Skeletal muscle tissue (tissue), 4 donors: Measurements from ENCODE around the gene DMAC2. TPM values are rescaled to one million over a fixed set of nuclear protein-coding genes. Genes with fewer than 3 reads are reported as not detected.
"Not testable (repeated sequence)": the region's sequence is repeated elsewhere in the genome, so short reads cannot be mapped to it uniquely, and the experiment has no call there.

Experiments
- H3K27ac ChIP-seq: one replicate; pipeline ENCODE4 v1.7.0; 2013; ENCODE audit warnings: mild to moderate bottlenecking, low read depth, low read length, inconsistent platforms
- H3K27me3 ChIP-seq, 3 donors: one replicate each; pipeline ENCODE4 v1.7.0; 2013; ENCODE audit warnings: low read length in 3 of 3; ENCODE audit not compliant: control insufficient read depth in 3 of 3, insufficient read depth in 3 of 3
- H3K36me3 ChIP-seq, 3 donors: one replicate each; pipeline ENCODE4 v1.7.0; 2013; ENCODE audit warnings: low read length in 3 of 3; ENCODE audit not compliant: control insufficient read depth in 3 of 3, insufficient read depth in 3 of 3
- H3K4me1 ChIP-seq, 3 donors: one replicate each; pipeline ENCODE4 v1.7.0; 2013; ENCODE audit warnings: low read length in 3 of 3, mild to moderate bottlenecking in 3 of 3; ENCODE audit not compliant: control insufficient read depth in 3 of 3, insufficient read depth in 3 of 3
- H3K4me3 ChIP-seq, 3 donors: one replicate each; pipeline ENCODE4 v1.7.0; 2013; ENCODE audit warnings: low read length in 3 of 3
- H3K9ac ChIP-seq, 3 donors: one replicate each; pipeline ENCODE4 v1.7.0; 2013; ENCODE audit warnings: low read length in 3 of 3, mild to moderate bottlenecking in 3 of 3, moderate library complexity in 2 of 3, low read depth in 1 of 3
- H3K9me3 ChIP-seq, 3 donors: one replicate each; pipeline ENCODE4 v1.7.0; 2013; ENCODE audit warnings: low read length in 3 of 3; ENCODE audit not compliant: control insufficient read depth in 3 of 3
- total RNA-seq: library from RNA; depleted of rRNA; stranded (reverse); fragments of >200 nt; gene quantifications from one replicate; pipeline ENCODE4 v1.2.3, GENCODE V29; 2014
- donor health status: Osteomylitis.

DMAC2 gene
- total RNA-seq, 1 donor from 2014 or later: 23.5 TPM

- H3K4me3 ChIP-seq: no peak overlapping the region
- peak overlapping the region; percentile 74 for H3K27ac ChIP-seq
- peaks cover 52 to 64% (median 63%) of the 10 kb centered on the region in 3 donors for H3K4me1 ChIP-seq
- H3K9ac ChIP-seq: peak overlapping the region in 1 of 3 donors; percentile 50
- H3K9me3 ChIP-seq: no peaks in the 10 kb centered on the region
- H3K27me3 ChIP-seq: no peaks in the 10 kb centered on the region
- peaks cover 33 to 45% (median 41%) of the 10 kb centered on the region in 3 donors for H3K36me3 ChIP-seq
Observed at GRCh38 chr19:41413947-41414346, 25.8 kb downstream of the DMAC2 start.

- Histone ChIP-seq H3K27ac (no peak overlapping the region), H3K4me1 (peaks cover 52 to 72% (median 71%) of the 10 kb centered on the region in 3 donors), H3K9me3 (no peaks in the 10 kb centered on the region), H3K27me3 (no peaks in the 10 kb centered on the region), H3K9ac (peak overlapping the region in 1 of 3 donors; percentile 50), H3K36me3 (peaks cover 29 to 37% (median 35%) of the 10 kb centered on the region in 3 donors), H3K4me3 (no peak overlapping the region)
Observed at GRCh38 chr19:41412953-41413352, 26.8 kb downstream of the DMAC2 start.

- H3K27ac ChIP-seq: peak overlapping the region; percentile 59
- H3K9ac ChIP-seq: peak overlapping the region in 1 of 3 donors; percentile 72
- peaks cover 23 to 32% (median 31%) of the 10 kb centered on the region in 3 donors for H3K36me3 ChIP-seq
- no peaks in the 10 kb centered on the region for H3K9me3 ChIP-seq
- H3K4me3 ChIP-seq: peak overlapping the region in 1 of 3 donors; percentile 49
- H3K27me3 ChIP-seq: no peaks in the 10 kb centered on the region
- H3K4me1 ChIP-seq: peaks cover 54 to 73% (median 72%) of the 10 kb centered on the region in 3 donors
Observed at GRCh38 chr19:41411968-41412265, 27.8 kb downstream of the DMAC2 start.

- Histone ChIP-seq H3K4me1 (peaks cover 57 to 72% (median 71%) of the 10 kb centered on the region in 3 donors), H3K27ac (peak overlapping the region; percentile 59), H3K9me3 (no peaks in the 10 kb centered on the region), H3K27me3 (no peaks in the 10 kb centered on the region), H3K9ac (peak overlapping the region in 1 of 3 donors; percentile 72), H3K36me3 (peaks cover 19 to 30% (median 26%) of the 10 kb centered on the region in 3 donors), H3K4me3 (peak overlapping the region in 1 of 3 donors; percentile 49)
Observed at GRCh38 chr19:41411100-41411967, 28.4 kb downstream of the DMAC2 start.

GRCh38 chr19:41410336-41411054 lies 29.2 kb downstream of the DMAC2 start:
- no peaks in the 10 kb centered on the region for H3K27me3 ChIP-seq
- H3K27ac ChIP-seq: peak overlapping the region; percentile 59
- H3K4me3 ChIP-seq: no peak overlapping the region
- H3K4me1 ChIP-seq: peaks cover 65 to 73% (median 73%) of the 10 kb centered on the region in 3 donors
- no peaks in the 10 kb centered on the region for H3K9me3 ChIP-seq
- H3K36me3 ChIP-seq: peaks cover 17 to 31% (median 21%) of the 10 kb centered on the region in 3 donors
- H3K9ac ChIP-seq: peak overlapping the region in 1 of 3 donors; percentile 72

- Histone ChIP-seq H3K27ac (peak overlapping the region; percentile 42), H3K4me3 (peak overlapping the region in 1 of 3 donors; percentile 52), H3K27me3 (no peaks in the 10 kb centered on the region), H3K4me1 (peaks cover 56 to 62% (median 61%) of the 10 kb centered on the region in 3 donors), H3K9ac (peak overlapping the region in 1 of 3 donors; percentile 71), H3K9me3 (no peaks in the 10 kb centered on the region), H3K36me3 (peaks cover 7 to 22% (median 12%) of the 10 kb centered on the region in 3 donors)
Observed at GRCh38 chr19:41409288-41409687, 30.4 kb downstream of the DMAC2 start.

- peak overlapping the region in 1 of 3 donors; percentile 71 for H3K9ac ChIP-seq
- peak overlapping the region in 1 of 3 donors; percentile 52 for H3K4me3 ChIP-seq
- H3K4me1 ChIP-seq: peaks cover 51 to 57% (median 56%) of the 10 kb centered on the region in 3 donors
- not testable (repeated sequence) for H3K9me3 ChIP-seq, H3K27me3 ChIP-seq
- peaks cover 3 to 17% (median 10%) of the 10 kb centered on the region in 3 donors for H3K36me3 ChIP-seq
- H3K27ac ChIP-seq: peak overlapping the region; percentile 42
Observed at GRCh38 chr19:41408846-41409245, 30.9 kb downstream of the DMAC2 start.

- Histone ChIP-seq H3K9ac (peak overlapping the region in 1 of 3 donors; percentile 45), H3K4me3 (no peak overlapping the region), H3K27me3 (no peaks in the 10 kb centered on the region), H3K4me1 (peaks cover 47 to 55% (median 55%) of the 10 kb centered on the region in 3 donors), H3K36me3 (peaks cover under 1 to 16% (median 6%) of the 10 kb centered on the region in 3 donors), H3K9me3 (no peaks in the 10 kb centered on the region), H3K27ac (no peak overlapping the region)
Observed at GRCh38 chr19:41408256-41408655, 31.5 kb downstream of the DMAC2 start.

GRCh38 chr19:41407271-41407670 lies 32.4 kb downstream of the DMAC2 start:
- H3K36me3 ChIP-seq: peaks cover 0 to 17% (median 0%) of the 10 kb centered on the region in 3 donors
- H3K9ac ChIP-seq: no peak overlapping the region
- no peak overlapping the region for H3K4me3 ChIP-seq
- peaks cover 44 to 55% (median 54%) of the 10 kb centered on the region in 3 donors for H3K4me1 ChIP-seq
- no peak overlapping the region for H3K27ac ChIP-seq
- no peaks in the 10 kb centered on the region for H3K27me3 ChIP-seq
- no peaks in the 10 kb centered on the region for H3K9me3 ChIP-seq
